IPS-NIHi7 (cell line): ENCODE data around the gene ZNF546.

Experiments used
- DNase-seq: peaks from one replicate; pipeline ENCODE4 v3.0.0; 2012; ENCODE audit warnings: mixed read lengths; ENCODE audit errors: extremely low spot score

ZNF546 gene

DNA sequence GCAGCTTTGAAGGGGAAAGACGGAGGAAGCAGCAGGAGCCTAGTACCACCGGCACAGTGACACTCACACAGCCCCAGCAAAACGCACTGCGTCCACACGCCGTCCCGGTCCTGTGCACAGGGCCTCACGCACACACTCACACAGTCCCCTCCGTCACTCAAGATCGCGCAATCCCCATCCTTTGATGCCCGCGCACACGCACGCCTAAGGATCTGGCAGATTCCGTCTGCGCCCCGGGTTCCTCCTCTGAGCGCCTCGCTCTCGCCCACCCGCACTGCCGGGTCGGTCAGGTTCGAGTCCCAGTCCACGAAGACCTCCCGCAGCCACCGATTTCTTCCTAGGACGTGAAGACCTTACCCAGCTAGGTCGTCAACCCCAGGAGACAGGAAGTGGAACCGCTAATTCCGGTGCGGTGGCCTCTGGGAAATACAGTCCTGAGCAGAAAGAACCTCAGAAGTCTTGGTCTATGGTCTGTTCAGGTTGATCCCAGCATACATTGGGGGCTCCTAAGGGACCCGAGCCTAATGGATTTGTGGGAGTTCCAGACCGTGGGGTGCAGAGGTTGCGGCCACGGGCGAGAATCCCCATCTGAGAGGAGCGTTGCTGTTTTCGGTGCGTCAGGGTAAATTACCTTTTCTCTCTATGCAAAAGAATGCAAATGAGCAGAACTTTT, 59.1 kb downstream of the ZNF546 start, which contains the start of gene ZNF780B:
TSS of gene ZNF780B (minus strand) at position 400 of the 673 bp plus-strand sequence. CDS start 5,899 bp downstream, outside the sequence.
- DNase-seq: peak; percentile 80

DNA sequence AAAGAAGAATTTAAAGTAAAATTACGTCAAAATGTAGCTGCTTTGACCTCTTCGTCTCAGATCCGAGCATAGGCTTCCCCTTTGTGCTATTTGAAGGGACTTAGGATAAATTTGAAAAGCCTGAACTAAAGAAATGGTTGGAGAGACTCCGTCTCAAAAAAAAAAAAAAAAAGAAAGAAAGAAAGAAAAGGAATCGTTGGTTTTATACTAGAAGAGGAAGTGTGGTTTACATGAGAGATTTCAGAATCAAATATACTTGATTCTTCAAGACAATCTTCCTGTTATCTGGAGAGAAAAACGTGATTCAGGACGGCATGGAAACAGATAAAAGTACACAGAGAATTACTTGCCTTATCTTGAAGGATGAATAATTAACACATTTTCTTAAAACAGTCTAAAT, 59.6 kb downstream of the ZNF546 start:
- DNase-seq: no peak

DNA sequence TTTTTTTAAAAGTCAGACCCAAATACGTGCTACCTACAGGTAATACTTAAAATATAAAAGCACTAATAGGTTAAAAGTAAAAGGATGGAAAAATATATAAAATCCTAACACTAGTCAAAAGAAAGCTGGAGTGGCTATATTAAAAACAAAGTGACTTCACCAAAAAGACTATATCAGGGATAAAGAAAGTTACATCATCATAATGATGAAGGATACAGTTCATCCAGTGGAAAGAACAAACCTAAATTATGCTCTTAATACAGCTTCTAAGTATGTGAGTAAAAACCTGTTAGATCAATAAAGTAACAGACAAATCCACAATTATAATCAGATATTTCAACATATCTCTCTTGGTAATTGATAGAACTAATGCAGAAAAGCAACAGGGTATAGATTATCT, 60.3 kb downstream of the ZNF546 start:
- no peak for DNase-seq

DNA sequence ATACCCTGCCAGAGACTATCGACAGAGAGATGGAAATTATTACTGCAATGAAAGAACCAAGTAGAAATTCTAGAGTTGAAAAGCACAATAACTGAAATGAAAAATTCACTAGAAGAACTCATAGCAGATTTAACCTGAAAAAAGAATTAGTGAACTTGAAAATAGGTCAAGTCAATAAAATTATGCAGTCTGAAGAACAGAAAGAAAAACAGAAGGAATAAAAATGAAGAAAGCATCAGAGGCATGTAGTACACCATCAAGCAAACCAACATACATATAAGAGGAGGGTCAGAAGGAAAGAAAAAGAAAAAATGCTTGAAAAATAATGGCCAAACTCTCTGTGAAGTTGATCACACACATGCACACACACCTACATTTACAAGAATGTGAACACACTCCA, 62.8 kb downstream of the ZNF546 start:
- no peak for DNase-seq

DNA sequence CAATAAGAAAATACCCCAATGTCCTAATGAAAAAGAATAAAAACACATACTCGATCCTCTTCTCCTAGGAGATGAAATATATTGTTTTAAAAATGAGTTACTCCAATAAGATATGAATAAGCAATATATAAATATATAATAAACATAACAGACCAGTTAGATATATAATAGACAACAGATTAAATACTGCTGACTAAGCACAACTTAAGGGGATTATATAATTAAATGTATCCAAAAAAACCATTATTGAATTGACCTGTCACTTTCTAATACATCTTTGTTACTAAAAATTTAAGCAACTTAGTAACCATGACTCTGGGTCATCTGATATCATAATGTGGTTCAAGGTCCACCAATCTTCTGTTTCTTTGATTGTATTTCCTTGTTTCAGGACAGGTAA, 73.2 kb downstream of the ZNF546 start:
- DNase-seq: no peak
